IMR-90 (cell line): ENCODE results near the gene CAMK2B. TPM values are rescaled to one million over a fixed set of nuclear protein-coding genes. Genes with fewer than 3 reads are reported as not detected.

Experiments used
- ATAC-seq: fragments of 200-7000 bp; cut with Tn5 transposase; 2 replicates; pipeline ENCODE4 v1.9.1; 2020; ENCODE audit warnings: low read depth, mild to moderate bottlenecking, moderate library complexity
- BruUV-seq: library from RNA; stranded (reverse); fragments of 400-500 nt; replicated peaks from 2 replicates; lab custom pipeline; 2021; lab: Mats Ljungman, UMichigan
- CTCF ChIA-PET: fragments of 300-600 bp; formaldehyde crosslinking; extraction: SDS; loops from one replicate; lab custom pipeline; 2021; ENCODE audit warnings: antibody characterized with exemption; lab: Yijun Ruan, JAX
- POLR2A ChIA-PET: fragments of 300-600 bp; sonication (Branson Sonifier 250); formaldehyde crosslinking; loops from one replicate; lab custom pipeline; 2022; ENCODE audit warnings: antibody characterized with exemption; ENCODE audit not compliant: unreplicated experiment; lab: Charles Lee
- DNase-seq: peaks from one replicate; pipeline ENCODE4 v3.0.0; 2013
- H2AFZ ChIP-seq: replicated peaks from 2 replicates; pipeline ENCODE3; 2013; ENCODE audit warnings: low read length, mild to moderate bottlenecking; ENCODE audit not compliant: poor library complexity
- H2AK5ac ChIP-seq: 2 replicates; pipeline ENCODE4 v1.6.1; 2013; ENCODE audit warnings: low read depth, low read length, inconsistent platforms
- H2AK9ac ChIP-seq: replicated peaks from 2 replicates; pipeline ENCODE3; 2013; ENCODE audit warnings: mild to moderate bottlenecking, low read depth, low read length, moderate library complexity; ENCODE audit not compliant: poor library complexity
- H2BK120ac ChIP-seq: 2 replicates; pipeline ENCODE4 v1.6.1; 2013; ENCODE audit warnings: low read depth, low read length, inconsistent platforms
- H2BK15ac ChIP-seq: 3 replicates; pipeline ENCODE4 v1.6.1; 2013; ENCODE audit warnings: low read depth, low read length, inconsistent platforms
- H2BK20ac ChIP-seq: 2 replicates; pipeline ENCODE4 v1.6.1; 2013; ENCODE audit warnings: low read depth, mild to moderate bottlenecking, inconsistent platforms, low read length, moderate library complexity
- H2BK5ac ChIP-seq: 2 replicates; pipeline ENCODE4 v1.6.1; 2013; ENCODE audit warnings: mild to moderate bottlenecking, low read depth, low read length, inconsistent platforms; ENCODE audit not compliant: poor library complexity, severe bottlenecking
- H3K14ac ChIP-seq: replicated peaks from 2 replicates; pipeline ENCODE4 v1.6.1; 2013; ENCODE audit warnings: low read depth, low read length, inconsistent platforms
- H3K18ac ChIP-seq: 2 replicates; pipeline ENCODE4 v1.6.1; 2013; ENCODE audit warnings: low read depth, low read length, control low read depth
- H3K23ac ChIP-seq: 2 replicates; pipeline ENCODE4 v1.6.1; 2013; ENCODE audit warnings: low read depth, low read length, inconsistent platforms
- H3K27ac ChIP-seq: 2 replicates; pipeline ENCODE4 v1.5.1; 2013; ENCODE audit warnings: mild to moderate bottlenecking, control low read depth, low read length; ENCODE audit not compliant: insufficient read depth
- H3K27me3 ChIP-seq: 2 replicates; pipeline ENCODE4 v1.6.1; 2013; ENCODE audit warnings: low read length; ENCODE audit not compliant: control insufficient read depth, insufficient read depth
- H3K36me3 ChIP-seq: 2 replicates; pipeline ENCODE4 v1.6.1; 2013; ENCODE audit warnings: low read length, mixed read lengths; ENCODE audit not compliant: control insufficient read depth, insufficient read depth
- H3K4ac ChIP-seq: 2 replicates; pipeline ENCODE4 v1.6.1; 2013; ENCODE audit warnings: low read depth, low read length, inconsistent platforms
- H3K4me1 ChIP-seq: 2 replicates; pipeline ENCODE4 v1.6.1; 2013; ENCODE audit warnings: low read length, mixed read lengths; ENCODE audit not compliant: control insufficient read depth, insufficient read depth
- H3K4me2 ChIP-seq: 2 replicates; pipeline ENCODE4 v1.6.1; 2013; ENCODE audit warnings: low read depth, mild to moderate bottlenecking, control low read depth, low read length, moderate library complexity
- H3K4me3 ChIP-seq: 2 replicates; pipeline ENCODE4 v1.5.1; 2013; ENCODE audit warnings: low read depth, mild to moderate bottlenecking, control low read depth, low read length, moderate library complexity; ENCODE audit not compliant: insufficient read depth
- H3K56ac ChIP-seq: 2 replicates; pipeline ENCODE4 v1.6.1; 2013; ENCODE audit warnings: low read length, inconsistent platforms; ENCODE audit not compliant: insufficient read depth; ENCODE audit errors: extremely low read depth
- H3K79me1 ChIP-seq, 2 experiments: 2 replicates each; pipeline ENCODE4 v1.6.1; 2013; ENCODE audit warnings: low read length in 2 of 2, inconsistent platforms in 1 of 2, low read depth in 1 of 2
- H3K9ac ChIP-seq: 2 replicates; pipeline ENCODE4 v1.6.1; 2013; ENCODE audit warnings: low read depth, low read length, control low read depth
- H3K9me1 ChIP-seq: 2 replicates; pipeline ENCODE4 v1.6.1; 2013; ENCODE audit warnings: low read length, inconsistent platforms; ENCODE audit not compliant: insufficient read depth
- H3K9me3 ChIP-seq: 2 replicates; pipeline ENCODE4 v1.6.1; 2013; ENCODE audit warnings: low read length; ENCODE audit not compliant: control insufficient read depth, insufficient read depth
- H4K20me1 ChIP-seq: 2 replicates; pipeline ENCODE4 v1.6.1; 2013; ENCODE audit warnings: low read length, inconsistent platforms; ENCODE audit not compliant: insufficient read depth
- H4K5ac ChIP-seq: 2 replicates; pipeline ENCODE4 v1.6.1; 2013; ENCODE audit warnings: mild to moderate bottlenecking, low read depth, low read length, control low read depth
- H4K8ac ChIP-seq, 2 experiments: 2 replicates each; pipeline ENCODE4 v1.6.1; 2013; ENCODE audit warnings: low read depth in 2 of 2, low read length in 2 of 2, control low read depth in 1 of 2, inconsistent platforms in 1 of 2
- H4K91ac ChIP-seq: 2 replicates; pipeline ENCODE4 v1.6.1; 2013; ENCODE audit warnings: low read depth, low read length, inconsistent platforms; ENCODE audit not compliant: insufficient read depth
- BHLHE40 ChIP-seq: fragments of 150-350 bp; IDR thresholded peaks from 2 replicates; pipeline ENCODE4 v1.6.1; 2016; ENCODE audit warnings: mild to moderate bottlenecking, low read depth, low read length
- CEBPB ChIP-seq: IDR thresholded peaks from 2 replicates; pipeline ENCODE4 v1.6.1; 2012; ENCODE audit warnings: low read depth, low read length, improper control_type of control experiment
- CHD1 ChIP-seq: IDR thresholded peaks from 2 replicates; pipeline ENCODE4 v1.6.1; 2012; ENCODE audit warnings: low read depth, low read length, improper control_type of control experiment
- ELK1 ChIP-seq: fragments of 150-350 bp; IDR thresholded peaks from 2 replicates; pipeline ENCODE4 v1.6.1; 2016; ENCODE audit warnings: low read depth, mild to moderate bottlenecking, low read length, moderate library complexity, borderline replicate concordance
- FOS ChIP-seq: fragments of 150-350 bp; IDR thresholded peaks from 2 replicates; pipeline ENCODE4 v1.6.1; 2016; ENCODE audit warnings: low read depth, low read length
- MAFK ChIP-seq: IDR thresholded peaks from 2 replicates; pipeline ENCODE4 v1.6.1; 2012; ENCODE audit warnings: low read depth, low read length, improper control_type of control experiment
- MAZ ChIP-seq: IDR thresholded peaks from 2 replicates; pipeline ENCODE4 v1.6.1; 2012; ENCODE audit warnings: low read depth, mild to moderate bottlenecking, low read length, improper control_type of control experiment, moderate library complexity, borderline replicate concordance
- MXI1 ChIP-seq: IDR thresholded peaks from 2 replicates; pipeline ENCODE4 v1.6.1; 2012; ENCODE audit warnings: low read depth, mild to moderate bottlenecking, low read length, moderate library complexity, borderline replicate concordance
- NFE2L2 ChIP-seq: fragments of 150-350 bp; IDR thresholded peaks from 2 replicates; pipeline ENCODE4 v1.6.1; 2016; ENCODE audit warnings: low read depth, mild to moderate bottlenecking, low read length
- RCOR1 ChIP-seq: IDR thresholded peaks from 2 replicates; pipeline ENCODE4 v1.6.1; 2012; ENCODE audit warnings: mild to moderate bottlenecking, low read length, improper control_type of control experiment; ENCODE audit not compliant: insufficient replicate concordance
- RFX5 ChIP-seq: IDR thresholded peaks from 2 replicates; pipeline ENCODE4 v1.8.0; 2012; ENCODE audit warnings: low read depth, mild to moderate bottlenecking, low read length, moderate library complexity
- SMC3 ChIP-seq: fragments of 150-350 bp; IDR thresholded peaks from 2 replicates; pipeline ENCODE4 v1.6.1; 2016; ENCODE audit warnings: low read depth, mild to moderate bottlenecking, antibody characterized with exemption, low read length, moderate library complexity
- USF2 ChIP-seq: fragments of 150-350 bp; IDR thresholded peaks from 2 replicates; pipeline ENCODE4 v1.6.1; 2017; ENCODE audit warnings: mild to moderate bottlenecking, antibody characterized with exemption, low read length, low read depth
- WGBS, 2 experiments: methylation state at CpG; one replicate each; pipeline versions ENCODE4 v1.1.5 to v1.1.7; 2013; ENCODE audit warnings: missing lambda C conversion rate in 2 of 2; ENCODE audit not compliant: insufficient read length in 1 of 2; ENCODE audit errors: extremely low coverage in 2 of 2; 5-methylcytosine and 5-hydroxymethylcytosine counted together
- dilution Hi-C: fragments of 300-500 bp; cut with HindIII; formaldehyde crosslinking; loops from one replicate; pipeline ENCODE4 v1.14.3; 2018; ENCODE audit warnings: low sequenced_read_pairs; ENCODE audit not compliant: unreplicated experiment
- in situ Hi-C: fragments of 300-500 bp; cut with MboI; formaldehyde crosslinking; loops from 3 replicates; pipeline ENCODE4 v1.14.3; 2019; ENCODE audit warnings: low sequenced_read_pairs, inconsistent platforms, mixed read lengths
- intact Hi-C: fragments of 100-400 bp; cut with micrococcal nuclease; formaldehyde crosslinking; loops from 2 replicates; pipeline ENCODE4 v1.10.0; 2022
- polyA plus RNA-seq, 3 experiments: library from polyadenylated mRNA; depleted of rRNA; stranded (reverse); fragments of >200 nt; gene quantifications; 2 replicates each; pipeline ENCODE4 v1.2.3, GENCODE V29; 2012; ENCODE audit warnings: low replicate concordance in 1 of 3
- total RNA-seq: library from RNA; depleted of rRNA; stranded (reverse); fragments of >200 nt; gene quantifications from 2 replicates; pipeline ENCODE4 v1.2.3, GENCODE V29; 2012
- TF ChIP-seq, protein P1 (sequence below): conservative IDR thresholded peaks from 2 replicates; pipeline ENCODE4 v1.5.1; 2012; ENCODE audit warnings: mild to moderate bottlenecking, low read depth, low read length, improper control_type of control experiment

Gene CAMK2B
- total and polyA plus RNA-seq, 2 of the 4 experiments (the other 2 are of a cell fraction): 0.18 to 0.36 TPM

GRCh38 chr7:44176486-44176885 lies 148.9 kb downstream of the CAMK2B start:
- in situ Hi-C loops (no loop called here), dilution Hi-C loops (no loop called here), intact Hi-C loops (no loop called here)
- Histone ChIP-seq H3K4me1 (peaks cover 5% of the 10 kb centered on the region), H2BK5ac (no peak overlapping the region), H3K23ac (no peak overlapping the region), H3K56ac (no peak overlapping the region), H3K4ac (no peak overlapping the region), H4K20me1 (no peaks in the 10 kb centered on the region), H2BK20ac (no peak overlapping the region), H2BK15ac (no peak overlapping the region), H3K27ac (no peak overlapping the region), H4K8ac (no peak overlapping the region), H3K4me3 (no peak overlapping the region), H3K4me2 (no peak overlapping the region), H4K5ac (no peak overlapping the region), H3K27me3 (peaks cover 40% of the 10 kb centered on the region), H3K9me3 (peaks cover 3% of the 10 kb centered on the region; the same call in 1 of the 2 replicates), H3K79me1 (no peaks in the 10 kb centered on the region), H3K14ac (no peak overlapping the region), H3K36me3 (no peaks in the 10 kb centered on the region), H3K9ac (no peak overlapping the region), H4K91ac (no peak overlapping the region), H3K9me1 (no peaks in the 10 kb centered on the region), H3K18ac (no peak overlapping the region), H2AK9ac (no peak overlapping the region), H2AK5ac (no peak overlapping the region), H2BK120ac (no peak overlapping the region), H2AFZ (no peak overlapping the region)
- no TSS peak for BruUV-seq
- ChIA-PET POLR2A (no interaction called here), CTCF (no interaction called here)
- ATAC-seq: no peak
- TF ChIP-seq NFE2L2: no peak
- no peak for TF ChIP-seq BHLHE40
- no peak for TF ChIP-seq MXI1
- no peak for TF ChIP-seq USF2
- TF ChIP-seq SMC3: no peak
- TF ChIP-seq CEBPB: no peak
- no peak for TF ChIP-seq MAFK
- TF ChIP-seq MAZ: no peak
- TF ChIP-seq, protein P1, sequence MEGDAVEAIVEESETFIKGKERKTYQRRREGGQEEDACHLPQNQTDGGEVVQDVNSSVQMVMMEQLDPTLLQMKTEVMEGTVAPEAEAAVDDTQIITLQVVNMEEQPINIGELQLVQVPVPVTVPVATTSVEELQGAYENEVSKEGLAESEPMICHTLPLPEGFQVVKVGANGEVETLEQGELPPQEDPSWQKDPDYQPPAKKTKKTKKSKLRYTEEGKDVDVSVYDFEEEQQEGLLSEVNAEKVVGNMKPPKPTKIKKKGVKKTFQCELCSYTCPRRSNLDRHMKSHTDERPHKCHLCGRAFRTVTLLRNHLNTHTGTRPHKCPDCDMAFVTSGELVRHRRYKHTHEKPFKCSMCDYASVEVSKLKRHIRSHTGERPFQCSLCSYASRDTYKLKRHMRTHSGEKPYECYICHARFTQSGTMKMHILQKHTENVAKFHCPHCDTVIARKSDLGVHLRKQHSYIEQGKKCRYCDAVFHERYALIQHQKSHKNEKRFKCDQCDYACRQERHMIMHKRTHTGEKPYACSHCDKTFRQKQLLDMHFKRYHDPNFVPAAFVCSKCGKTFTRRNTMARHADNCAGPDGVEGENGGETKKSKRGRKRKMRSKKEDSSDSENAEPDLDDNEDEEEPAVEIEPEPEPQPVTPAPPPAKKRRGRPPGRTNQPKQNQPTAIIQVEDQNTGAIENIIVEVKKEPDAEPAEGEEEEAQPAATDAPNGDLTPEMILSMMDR: no peak
- no peak for TF ChIP-seq ELK1
- TF ChIP-seq CHD1: no peak
- TF ChIP-seq RFX5: no peak
- TF ChIP-seq FOS: no peak
- no peak for TF ChIP-seq RCOR1
- DNase-seq: no peak
- WGBS, 2 experiments: 83% methylated on average over 4 of the region's 7 CpGs; no CpG with 5 or more reads in 1 of the 2 experiments
